ENCODE results near the gene HYAL3.

Gene HYAL3

DNA sequence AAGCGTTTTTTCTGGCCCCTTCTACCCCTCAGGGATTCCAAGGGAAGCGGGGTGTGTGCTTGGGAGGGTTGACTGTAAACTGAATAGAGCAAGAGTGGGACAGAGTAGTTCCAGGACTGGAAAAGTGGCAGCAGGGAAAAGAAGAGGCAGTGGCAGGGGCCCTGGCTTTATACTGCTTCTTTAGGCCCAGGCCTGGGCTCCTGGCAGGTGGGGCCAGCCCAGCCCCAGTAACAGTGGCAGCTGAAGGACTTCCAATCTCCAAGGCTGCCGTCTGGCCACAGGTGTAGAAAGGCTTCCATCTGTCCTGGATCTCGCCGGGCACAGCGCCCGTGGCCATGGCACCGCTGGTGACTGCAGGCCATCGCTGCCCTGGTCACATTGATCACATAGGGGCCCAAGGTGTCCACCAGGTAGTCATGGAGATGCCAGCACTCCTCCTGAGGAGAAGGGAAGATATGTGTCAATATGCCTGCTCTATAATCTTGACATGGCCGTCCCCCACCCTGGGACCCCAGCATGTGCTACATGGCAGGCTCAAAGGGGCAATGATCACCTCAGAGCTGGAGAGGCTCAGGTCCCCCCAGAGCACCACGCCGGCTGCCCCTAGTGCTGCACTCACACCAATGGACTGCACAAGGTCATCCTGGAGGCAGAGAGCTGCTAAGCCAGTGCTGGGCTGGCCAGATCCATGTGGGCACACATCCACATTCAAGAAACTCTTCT is 6.0 kb downstream of the HYAL3 start:
- H3K27me3 ChIP-seq (ENCODE audit: control insufficient read depth, insufficient read depth, low read length), result no peaks in the 10 kb centered on the region
- H3K79me2 ChIP-seq, result peaks cover 5% of the 10 kb centered on the region
- H3K4me2 ChIP-seq (ENCODE audit: low read length), result peak overlapping the region; percentile 98
- peak overlapping the region; percentile 45 for H3K27ac ChIP-seq
- no peak overlapping the region for H3K9ac ChIP-seq
- no peak overlapping the region for H3K4me3 ChIP-seq (ENCODE audit: low read depth, low read length)
- no peak for TF ChIP-seq CTCF (IDR thresholded peaks at IDR 0.05)
- no peaks in the 10 kb centered on the region for H3K9me3 ChIP-seq (ENCODE audit: control insufficient read depth, low read length)
- H3K4me1 ChIP-seq, result peaks cover 10% of the 10 kb centered on the region
- no peaks in the 10 kb centered on the region for H3K36me3 ChIP-seq (ENCODE audit: control insufficient read depth, insufficient read depth, low read length)
- peak overlapping the region; percentile 86 for H2AFZ ChIP-seq

- Histone ChIP-seq H3K9ac (peak within 1 kb of the TSS; percentile 64), H3K27me3 (ENCODE audit: control insufficient read depth, insufficient read depth, low read length) (no peaks in the 10 kb centered on the region), H2AFZ (peak within 1 kb of the TSS; percentile 86), H3K9me3 (ENCODE audit: control insufficient read depth, low read length) (no peaks in the 10 kb centered on the region), H3K79me2 (peaks cover 5% of the 10 kb centered on the region), H3K4me1 (peaks cover 7% of the 10 kb centered on the region), H3K27ac (peak within 1 kb of the TSS; percentile 45), H3K36me3 (ENCODE audit: control insufficient read depth, insufficient read depth, low read length) (no peaks in the 10 kb centered on the region), H3K4me3 (ENCODE audit: low read depth, low read length) (peak within 1 kb of the TSS; percentile 91), H3K4me2 (ENCODE audit: low read length) (peak within 1 kb of the TSS; percentile 98)
- peak; percentile 5 for TF ChIP-seq CTCF (IDR thresholded peaks at IDR 0.05)
Observed at GRCh38 chr3:50292159-50293078, 6.8 kb downstream of the HYAL3 start, which contains the start of gene IFRD2. IFRD2 (minus strand) TSS chr3:50292429; CDS start chr3:50292274, 155 bp downstream.

GRCh38 chr3:50290161-50290641 is 9.0 kb downstream of the HYAL3 start:
- Histone ChIP-seq H3K4me3 (ENCODE audit: low read depth, low read length) (no peak overlapping the region), H3K27ac (no peak overlapping the region), H3K9ac (no peak overlapping the region), H3K79me2 (peaks cover 5% of the 10 kb centered on the region), H2AFZ (no peak overlapping the region), H3K4me2 (ENCODE audit: low read length) (no peak overlapping the region), H3K4me1 (peaks cover 7% of the 10 kb centered on the region), H3K9me3 (ENCODE audit: control insufficient read depth, low read length) (no peaks in the 10 kb centered on the region), H3K36me3 (ENCODE audit: control insufficient read depth, insufficient read depth, low read length) (no peaks in the 10 kb centered on the region), H3K27me3 (ENCODE audit: control insufficient read depth, insufficient read depth, low read length) (no peaks in the 10 kb centered on the region)
- no peak for TF ChIP-seq CTCF (IDR thresholded peaks at IDR 0.05)

GRCh38 chr3:50289130-50289529 is 10.1 kb downstream of the HYAL3 start:
- no peak overlapping the region for H3K27ac ChIP-seq
- no peak for TF ChIP-seq CTCF (IDR thresholded peaks at IDR 0.05)

More at GRCh38 chr3:50289130-50289529, 10.1 kb downstream of the HYAL3 start:
- H3K36me3 ChIP-seq (ENCODE audit: control insufficient read depth, insufficient read depth, low read length), result no peaks in the 10 kb centered on the region
- H3K4me1 ChIP-seq, result peaks cover 7% of the 10 kb centered on the region
- no peak overlapping the region for H3K4me2 ChIP-seq (ENCODE audit: low read length)
- no peak overlapping the region for H3K9ac ChIP-seq
- H3K79me2 ChIP-seq, result peaks cover 5% of the 10 kb centered on the region
- H2AFZ ChIP-seq, result no peak overlapping the region
- H3K9me3 ChIP-seq (ENCODE audit: control insufficient read depth, low read length), result no peaks in the 10 kb centered on the region
- no peak overlapping the region for H3K4me3 ChIP-seq (ENCODE audit: low read depth, low read length)
- no peaks in the 10 kb centered on the region for H3K27me3 ChIP-seq (ENCODE audit: control insufficient read depth, insufficient read depth, low read length)

Measured in parathyroid adenoma (tissue), 2 donors.